Mononuclear cell (primary cell): ENCODE measurements around the gene CALML6. TPM values are rescaled to one million over a fixed set of nuclear protein-coding genes. Genes with fewer than 3 reads are reported as not detected.
"Not testable (repeated sequence)": the region's sequence is repeated elsewhere in the genome, so short reads cannot be mapped to it uniquely, and the experiment has no call there.

Experiments used
- H3K27me3 ChIP-seq: 2 replicates; pipeline ENCODE4 v1.6.0; 2011; ENCODE audit warnings: low read length, control low read depth; ENCODE audit not compliant: insufficient read depth
- H3K4me1 ChIP-seq: 2 replicates; pipeline ENCODE4 v1.5.1; 2011; ENCODE audit warnings: mild to moderate bottlenecking, low read length, control low read depth; ENCODE audit not compliant: insufficient read depth
- H3K4me3 ChIP-seq: 2 replicates; pipeline ENCODE4 v1.5.1; 2011; ENCODE audit warnings: mild to moderate bottlenecking, low read length, moderate library complexity
- H3K9me3 ChIP-seq: 2 replicates; pipeline ENCODE4 v1.5.1; 2011; ENCODE audit warnings: low read depth, mild to moderate bottlenecking, control low read depth, low read length
- total RNA-seq: library from RNA; depleted of rRNA; stranded (reverse); fragments of >200 nt; gene quantifications from one replicate; pipeline ENCODE4 v1.2.3, GENCODE V29; 2012

The CALML6 gene
- total RNA-seq, 1 donor, result not detected

DNA sequence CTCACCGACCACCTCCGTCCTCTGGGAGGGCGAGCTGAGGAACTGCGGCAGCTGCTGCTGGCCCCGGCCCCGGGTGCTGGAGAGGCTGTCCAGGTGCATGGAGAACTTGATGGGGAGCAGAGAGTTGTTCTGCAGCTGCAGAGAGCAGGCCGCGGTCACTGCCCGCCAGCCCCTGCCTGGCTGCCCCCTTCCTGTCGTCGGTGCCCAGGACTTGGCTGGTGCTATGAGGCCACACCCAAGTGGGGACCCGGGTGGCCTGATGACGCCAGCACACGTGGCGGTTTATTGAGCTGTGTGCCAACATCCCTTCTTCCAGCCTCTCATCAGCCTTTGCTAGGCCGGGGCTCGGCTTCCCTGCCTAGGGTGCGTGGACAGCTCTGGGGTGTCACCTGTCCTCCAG lies 9.3 kb downstream of the CALML6 start:
- Histone ChIP-seq H3K27me3 (no peaks in the 10 kb centered on the region), H3K4me3 (no peak overlapping the region), H3K9me3 (no peaks in the 10 kb centered on the region), H3K4me1 (peaks cover 7% of the 10 kb centered on the region)

DNA sequence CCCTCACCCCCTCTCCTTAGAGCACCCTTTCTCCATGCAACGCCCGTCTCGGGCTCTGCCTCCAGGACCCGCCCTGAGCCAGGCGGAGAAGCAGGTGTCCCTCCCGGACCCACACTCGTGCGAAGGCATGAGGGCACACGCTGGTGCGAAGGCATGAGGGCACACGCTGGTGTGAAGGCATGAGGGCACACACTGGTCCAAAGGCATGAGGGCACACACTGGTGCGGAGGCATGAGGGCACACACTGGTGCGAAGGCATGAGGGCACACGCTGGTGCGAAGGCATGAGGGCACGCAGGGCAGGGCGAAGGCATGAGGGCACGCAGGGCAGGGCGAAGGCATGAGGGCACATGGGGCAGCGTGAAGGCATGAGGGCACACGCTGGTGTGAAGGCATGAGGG lies 9.8 kb downstream of the CALML6 start:
- no peak overlapping the region for H3K4me3 ChIP-seq
- H3K27me3 ChIP-seq, result no peaks in the 10 kb centered on the region
- H3K4me1 ChIP-seq, result peaks cover 2% of the 10 kb centered on the region
- no peaks in the 10 kb centered on the region for H3K9me3 ChIP-seq

DNA sequence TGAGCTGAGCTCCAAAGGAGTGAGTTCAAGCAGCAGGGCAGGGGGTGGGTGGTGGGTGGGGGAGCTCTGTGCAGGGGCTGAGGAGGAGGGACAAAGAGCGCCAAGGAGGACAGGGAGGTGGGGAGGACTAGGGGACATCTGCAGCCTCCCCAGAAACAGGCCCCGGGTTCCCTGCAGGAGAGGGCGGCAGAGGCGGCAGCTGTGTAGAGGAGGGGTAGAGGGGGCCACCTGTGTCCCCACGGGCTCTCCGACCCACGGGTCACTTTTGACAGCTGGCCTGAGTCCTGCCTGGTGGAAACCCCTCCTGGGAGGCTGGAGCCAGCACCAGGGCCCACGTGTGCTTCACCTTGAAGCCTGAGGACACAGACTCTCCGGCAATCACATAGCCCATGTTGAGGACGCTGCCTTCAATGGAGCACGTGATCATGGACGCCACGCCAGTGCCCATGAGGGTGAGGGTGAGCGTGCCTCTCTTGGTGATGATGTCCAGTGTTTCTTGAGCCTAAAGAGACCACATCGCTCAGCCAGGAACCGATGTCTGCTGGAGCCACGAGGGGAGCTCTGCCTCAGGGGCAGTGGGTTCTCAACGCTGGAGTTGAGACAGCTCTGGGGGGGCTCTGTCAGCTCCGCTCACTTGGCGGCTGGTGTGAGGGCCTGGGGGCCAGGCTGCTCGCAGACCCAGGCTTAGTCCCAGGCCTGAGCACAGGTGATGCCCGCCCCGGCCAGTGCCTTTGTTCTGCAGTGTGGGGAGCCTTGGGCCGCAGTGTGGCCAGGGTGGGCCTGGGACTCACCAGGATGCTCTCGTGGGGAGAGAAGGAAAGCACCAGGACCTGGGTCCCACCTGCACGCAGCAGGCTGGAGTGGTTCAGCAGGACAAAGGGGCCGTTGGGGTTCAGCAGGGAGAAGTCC lies 10.6 kb downstream of the CALML6 start:
- H3K9me3 ChIP-seq, result no peaks in the 10 kb centered on the region
- no peaks in the 10 kb centered on the region for H3K4me1 ChIP-seq
- no peaks in the 10 kb centered on the region for H3K27me3 ChIP-seq
- no peak overlapping the region for H3K4me3 ChIP-seq

DNA sequence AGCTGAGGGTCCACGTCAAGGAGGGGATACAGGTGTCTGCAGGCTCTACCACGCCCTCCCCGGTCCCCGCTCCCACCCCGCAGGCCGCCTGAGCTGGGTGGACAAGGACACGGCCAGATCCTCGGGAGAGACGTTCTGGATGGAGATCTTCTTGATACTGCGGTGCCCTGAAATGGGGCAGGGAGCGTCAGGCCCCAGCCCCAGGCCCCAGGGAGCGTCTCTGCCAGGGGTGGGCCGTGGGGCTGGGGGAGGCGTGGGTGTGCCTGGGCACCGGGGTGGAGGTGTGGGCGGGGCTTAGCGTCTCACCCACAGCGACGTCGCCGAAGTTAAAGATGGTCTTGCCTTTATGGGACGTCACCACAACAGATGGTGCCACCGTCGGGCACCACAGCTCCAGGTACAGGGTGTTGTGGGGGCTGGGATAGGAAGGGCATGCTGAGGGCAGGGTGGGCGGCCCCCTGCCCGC lies 11.3 kb downstream of the CALML6 start:
- Histone ChIP-seq H3K9me3 (no peaks in the 10 kb centered on the region), H3K4me3 (no peak overlapping the region), H3K4me1 (no peaks in the 10 kb centered on the region), H3K27me3 (no peaks in the 10 kb centered on the region)

DNA sequence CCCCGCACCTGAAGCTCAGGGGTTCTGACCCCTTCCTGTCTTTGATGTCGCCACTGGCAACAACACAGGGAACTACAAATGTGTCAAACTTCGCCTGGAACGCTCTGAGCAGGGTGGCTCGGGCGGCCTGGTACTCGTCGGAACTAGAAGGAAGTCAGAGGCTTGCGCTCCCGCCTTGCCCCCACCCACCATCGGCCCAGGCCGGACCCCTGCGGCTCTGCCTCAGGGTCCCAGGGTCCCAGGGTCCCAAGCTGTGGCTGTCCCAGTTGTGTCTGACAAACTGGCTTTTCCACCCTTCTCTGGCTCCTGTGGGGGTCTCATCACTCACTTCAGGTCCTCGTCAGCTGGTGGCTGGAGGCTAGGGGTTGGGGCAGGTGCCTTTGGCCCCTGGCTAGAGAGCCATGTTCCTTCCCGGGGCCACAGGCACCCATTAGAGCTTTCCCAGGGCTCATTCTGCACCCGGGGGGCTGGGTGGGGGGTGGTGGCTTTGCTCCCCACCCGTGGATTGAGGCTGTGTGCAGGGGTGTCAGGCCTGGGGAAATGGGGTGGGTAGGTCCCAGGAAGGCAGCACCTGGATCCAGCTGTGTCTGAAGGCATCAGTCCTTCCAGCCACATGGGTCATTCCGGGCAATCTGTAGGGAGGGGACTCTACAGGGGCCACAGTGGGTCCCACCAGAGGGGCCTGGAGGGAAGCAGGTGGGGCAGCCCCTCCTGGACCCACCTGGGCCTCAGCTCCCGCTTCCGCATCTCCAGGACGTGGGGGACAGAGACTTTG lies 12.0 kb downstream of the CALML6 start:
- H3K4me3 ChIP-seq, result no peak overlapping the region
- no peaks in the 10 kb centered on the region for H3K9me3 ChIP-seq
- H3K4me1 ChIP-seq, result no peaks in the 10 kb centered on the region
- H3K27me3 ChIP-seq, result no peaks in the 10 kb centered on the region

DNA sequence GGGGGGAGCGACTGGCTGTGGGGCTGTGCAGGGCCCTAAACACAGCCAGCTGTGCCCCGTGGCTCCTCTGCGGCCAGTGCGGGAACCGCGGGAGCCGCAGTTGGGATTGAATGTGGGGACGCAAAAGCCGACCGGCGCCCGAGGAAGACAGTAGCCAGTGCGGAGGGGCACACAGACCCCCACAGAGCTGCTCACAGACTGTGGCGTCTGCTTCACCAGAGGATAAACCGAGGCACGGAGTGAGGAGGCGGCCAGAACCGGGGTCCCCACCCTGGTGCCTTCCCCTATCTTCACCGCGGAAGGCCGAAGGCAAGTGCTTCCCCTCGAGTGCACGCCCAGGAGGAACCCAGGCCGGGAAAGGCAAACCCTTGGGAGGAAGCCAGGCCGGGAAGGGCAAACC lies 12.7 kb downstream of the CALML6 start:
- Histone ChIP-seq H3K9me3 (no peaks in the 10 kb centered on the region), H3K4me1 (no peaks in the 10 kb centered on the region), H3K4me3 (no peak overlapping the region), H3K27me3 (no peaks in the 10 kb centered on the region)

DNA sequence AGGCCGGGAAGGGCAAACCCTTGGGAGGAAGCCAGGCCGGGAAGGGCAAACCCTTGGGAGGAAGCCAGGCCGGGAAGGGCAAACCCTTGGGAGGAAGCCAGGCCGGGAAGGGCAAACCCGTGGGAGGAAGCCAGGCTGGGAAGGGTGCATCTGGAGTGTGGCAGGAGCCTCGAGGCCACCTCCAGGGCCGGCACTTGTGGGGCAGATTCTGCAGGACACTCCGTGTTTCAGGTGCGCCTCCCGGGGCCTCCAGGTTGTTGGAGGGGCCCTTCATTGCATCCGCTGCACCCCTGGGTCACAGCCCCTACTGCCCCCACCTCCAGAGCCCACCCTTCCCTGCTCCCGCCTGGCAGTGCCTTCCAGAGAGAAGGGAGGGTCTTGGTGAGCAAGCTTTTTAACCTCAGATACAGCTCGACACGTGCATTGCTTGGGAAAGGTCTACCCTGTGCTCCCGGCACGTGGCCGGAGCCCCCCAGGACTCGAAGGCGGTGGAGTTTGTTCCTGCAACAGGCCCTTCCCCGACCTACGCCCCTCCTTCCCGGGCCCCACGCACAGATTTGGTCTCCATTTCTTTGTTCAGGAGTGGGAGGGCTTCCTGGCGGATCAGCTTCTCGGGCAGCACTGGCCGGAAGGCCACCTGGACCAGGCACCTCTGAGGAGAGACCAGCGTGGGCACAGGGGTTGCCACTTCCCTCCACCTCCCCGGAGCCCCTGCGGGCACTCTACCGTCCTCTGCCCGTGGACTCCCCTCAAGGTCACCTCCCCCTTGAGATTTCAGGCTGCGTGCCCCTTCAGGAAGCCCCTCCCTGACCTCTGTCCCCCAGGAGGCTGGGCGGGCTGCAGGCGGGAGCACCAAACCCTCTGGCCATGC lies 13.4 kb downstream of the CALML6 start:
- Histone ChIP-seq H3K4me1 (no peaks in the 10 kb centered on the region), H3K9me3 (no peaks in the 10 kb centered on the region), H3K27me3 (no peaks in the 10 kb centered on the region), H3K4me3 (no peak overlapping the region)

DNA sequence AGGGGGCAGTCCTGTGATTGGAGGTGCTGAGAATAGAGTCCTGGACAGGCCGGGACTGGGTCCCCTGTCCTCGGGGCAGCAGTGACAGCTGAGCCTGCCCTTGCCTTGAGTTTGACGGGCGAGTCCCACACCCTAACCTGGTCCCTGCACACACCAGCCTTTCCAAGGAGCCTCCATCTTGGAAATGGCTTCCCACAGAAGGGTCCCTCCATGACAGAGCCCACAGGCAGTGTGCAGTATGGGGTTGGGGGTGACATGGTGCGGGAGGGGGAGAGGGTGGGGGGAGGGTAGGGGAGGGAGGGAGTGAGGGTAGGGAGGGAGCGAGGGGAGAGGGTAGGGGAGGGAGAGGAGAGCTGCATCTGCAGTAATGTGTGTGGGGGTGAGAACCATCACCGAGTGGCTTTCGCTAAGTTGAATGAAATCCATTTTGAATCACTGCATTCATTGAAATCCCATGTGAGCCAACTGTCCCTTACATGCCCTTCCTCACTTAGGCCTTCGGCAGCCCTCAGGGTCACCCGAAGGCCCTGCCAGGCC lies 14.1 kb downstream of the CALML6 start:
- Histone ChIP-seq H3K9me3 (no peaks in the 10 kb centered on the region), H3K4me3 (no peak overlapping the region), H3K4me1 (no peaks in the 10 kb centered on the region), H3K27me3 (no peaks in the 10 kb centered on the region)

DNA sequence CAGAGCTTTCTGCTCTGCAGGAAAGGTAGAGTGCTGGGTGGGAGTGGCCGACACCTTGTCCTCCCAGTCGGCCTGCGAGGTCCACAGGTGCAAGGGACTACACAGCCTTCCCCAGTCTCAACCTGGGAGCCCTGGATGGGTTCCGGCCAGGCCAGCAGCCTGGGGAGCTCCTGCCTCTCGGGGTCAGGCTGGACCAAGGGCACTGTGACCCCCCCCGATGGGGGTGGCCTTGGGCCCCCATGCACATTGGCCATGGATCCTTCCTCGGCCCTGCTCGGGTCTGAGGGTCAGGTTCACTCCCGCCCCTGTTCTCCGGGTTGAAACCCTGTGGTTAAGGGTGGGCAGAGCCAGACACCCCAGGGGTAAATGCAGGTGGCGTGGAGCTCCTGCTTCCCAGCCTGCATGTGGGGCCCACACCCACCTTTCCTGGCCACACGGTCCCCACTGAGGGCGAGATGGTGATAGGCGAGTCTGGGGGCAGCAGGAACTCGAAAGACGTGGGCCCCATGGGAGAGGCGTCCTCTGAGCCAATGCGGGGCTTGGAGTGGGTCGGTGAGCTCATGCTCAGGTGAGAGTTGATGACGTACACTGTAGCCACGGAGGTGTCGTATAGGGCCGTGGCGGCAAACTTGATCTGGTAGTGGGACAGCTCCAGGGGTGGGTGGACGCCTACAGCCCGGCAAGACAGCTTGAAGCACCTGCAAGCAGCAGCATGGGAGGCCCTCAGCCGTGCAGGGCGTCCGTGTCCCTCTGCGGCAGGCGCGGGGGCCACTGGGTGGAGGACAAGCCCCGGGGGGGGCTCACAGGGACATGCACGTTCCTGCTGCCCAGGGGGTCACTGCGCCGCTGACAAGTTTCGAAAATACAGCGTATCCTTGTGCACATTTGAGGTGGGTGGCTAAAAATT lies 14.8 kb downstream of the CALML6 start:
- H3K4me1 ChIP-seq, result no peaks in the 10 kb centered on the region
- H3K27me3 ChIP-seq, result no peaks in the 10 kb centered on the region
- H3K4me3 ChIP-seq, result no peak overlapping the region
- H3K9me3 ChIP-seq, result no peaks in the 10 kb centered on the region

DNA sequence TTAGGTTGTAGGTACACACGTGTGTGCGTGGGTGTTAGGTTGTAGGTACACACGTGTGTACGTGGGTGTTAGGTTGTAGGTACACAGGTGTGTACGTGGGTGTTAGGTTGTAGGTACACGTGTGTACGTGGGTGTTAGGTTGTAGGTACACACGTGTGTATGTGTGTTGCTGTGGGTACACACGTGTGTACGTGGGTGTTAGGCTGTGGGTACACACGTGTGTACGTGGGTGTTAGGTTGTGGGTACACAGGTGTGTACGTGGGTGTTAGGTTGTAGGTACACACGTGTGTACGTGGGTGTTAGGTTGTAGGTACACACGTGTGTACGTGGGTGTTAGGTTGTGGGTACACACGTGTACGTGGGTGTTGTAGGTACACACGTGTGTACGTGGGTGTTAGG lies 19.8 kb downstream of the CALML6 start:
- H3K9me3 ChIP-seq, result not testable (repeated sequence)

DNA sequence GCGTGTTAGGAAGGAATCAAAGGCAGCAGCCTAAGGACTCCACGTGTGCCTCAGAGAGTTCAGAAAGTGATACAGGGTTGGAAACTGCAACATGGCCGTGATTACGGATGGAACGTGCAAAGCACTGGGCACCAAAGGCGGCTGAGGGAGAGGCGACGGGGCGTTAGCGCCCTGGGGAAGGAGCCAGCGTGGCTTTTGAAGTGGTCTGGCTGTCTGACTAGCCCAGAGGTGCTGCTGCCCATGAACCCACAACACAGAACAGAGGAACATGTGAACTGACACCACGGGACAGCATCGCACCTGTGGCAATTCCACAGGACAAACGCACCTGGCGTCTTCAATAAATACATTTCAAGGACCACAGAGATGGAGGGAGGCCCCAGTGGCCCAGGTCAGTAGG lies 22.0 kb downstream of the CALML6 start:
- Histone ChIP-seq H3K4me1 (no peaks in the 10 kb centered on the region), H3K9me3 (no peaks in the 10 kb centered on the region), H3K4me3 (no peak overlapping the region), H3K27me3 (no peaks in the 10 kb centered on the region)

More for the DNA sequence above, 19.8 kb downstream of the CALML6 start:
- not testable (repeated sequence) for H3K4me1 ChIP-seq, H3K27me3 ChIP-seq, H3K4me3 ChIP-seq

DNA sequence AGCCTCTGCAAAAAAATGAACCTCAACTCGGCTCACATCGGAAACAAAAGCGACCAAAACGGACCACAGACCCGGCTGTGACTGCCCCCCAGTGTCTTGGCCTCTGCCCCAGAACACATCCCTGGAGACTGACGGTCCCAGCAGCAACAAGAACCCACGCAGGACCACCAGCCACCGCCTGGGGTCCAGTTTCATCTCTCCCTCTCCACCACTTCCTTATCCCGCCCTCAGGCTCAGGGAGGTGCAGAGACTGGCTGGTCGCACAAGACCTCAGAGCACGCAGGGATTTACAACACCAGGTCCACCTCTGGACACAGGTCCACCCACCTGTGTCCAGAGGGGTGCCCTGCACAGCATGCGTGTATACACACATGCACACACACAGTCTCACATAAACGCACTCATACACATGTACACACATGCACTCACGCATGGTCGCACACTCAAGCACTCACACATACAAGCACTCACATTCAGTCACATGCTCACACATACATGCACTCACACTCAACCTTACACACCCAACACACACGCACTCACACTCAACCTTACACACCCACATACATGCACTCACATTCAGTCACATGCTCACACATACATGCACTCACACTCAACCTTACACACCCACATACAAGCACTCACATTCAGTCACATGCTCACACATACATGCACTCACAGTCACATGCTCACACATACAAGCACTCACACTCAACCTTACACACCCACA lies 22.7 kb downstream of the CALML6 start:
- no peaks in the 10 kb centered on the region for H3K4me1 ChIP-seq
- H3K4me3 ChIP-seq, result no peak overlapping the region
- no peaks in the 10 kb centered on the region for H3K9me3 ChIP-seq
- H3K27me3 ChIP-seq, result no peaks in the 10 kb centered on the region

DNA sequence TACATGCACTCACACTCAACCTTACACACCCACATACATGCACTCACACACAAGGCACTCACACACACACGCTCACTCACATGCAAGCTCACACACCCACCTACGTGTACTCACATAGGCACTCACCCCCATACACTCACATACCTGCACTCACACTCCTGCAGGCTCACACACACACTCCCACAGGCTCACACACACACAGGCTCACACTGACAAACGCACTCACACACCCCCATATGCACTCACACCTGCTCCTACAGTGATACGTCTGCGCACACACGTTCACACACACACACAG lies 23.2 kb downstream of the CALML6 start:
- Histone ChIP-seq H3K4me3 (no peak overlapping the region), H3K4me1 (no peaks in the 10 kb centered on the region), H3K9me3 (no peaks in the 10 kb centered on the region), H3K27me3 (no peaks in the 10 kb centered on the region)
